Stomach (tissue), 9 donors: Measurements from ENCODE around the gene MEF2A. TPM values are rescaled to one million over a fixed set of nuclear protein-coding genes. Genes with fewer than 3 reads are reported as not detected.

Experiments used
- DNase-seq, 2 donors: peaks; one replicate each; pipeline versions ENCODE4 v3.0.0 to v3.0.0-alpha.2; 2013 to 2019
- H3K27ac ChIP-seq, 5 donors: fragments of 200-600 bp in 4 of 5; sonication (generic) in 4 of 5; one replicate each; pipeline ENCODE4 v1.5.1; 2013 to 2019; ENCODE audit warnings: mild to moderate bottlenecking in 1 of 5, moderate library complexity in 1 of 5
- H3K27me3 ChIP-seq, 3 donors: fragments of 200-600 bp; sonication (generic); one replicate each; pipeline ENCODE4 v1.5.1; 2017 to 2019; ENCODE audit warnings: mixed run types in 1 of 3
- H3K36me3 ChIP-seq, 4 donors: fragments of 200-600 bp; sonication (generic); 1 replicate in 3 of 4; 2 replicates in 1 of 4; pipeline ENCODE4 v1.5.1; 2016 to 2019
- H3K4me1 ChIP-seq, 4 donors: fragments of 200-600 bp; sonication (generic); one replicate each; pipeline ENCODE4 v1.5.1; 2016 to 2019
- H3K4me3 ChIP-seq, 4 donors: fragments of 200-600 bp; sonication (generic) in 3 of 4; one replicate each; pipeline ENCODE4 v1.5.1; 2016 to 2019; ENCODE audit warnings: mild to moderate bottlenecking in 1 of 4
- H3K9me3 ChIP-seq, 4 donors: fragments of 200-600 bp; sonication (generic); one replicate each; pipeline ENCODE4 v1.5.1; 2016 to 2019
- CTCF ChIP-seq, 7 experiments: fragments of 450-650 bp in 4 of 7; fragments of 200-600 bp in 3 of 7; sonication (generic) in 3 of 7; IDR thresholded peaks; one replicate each; pipeline ENCODE4 v1.5.1; 2016 to 2019; ENCODE audit warnings: antibody characterized with exemption in 7 of 7, control low read depth in 2 of 7, mild to moderate bottlenecking in 1 of 7
- EP300 ChIP-seq: sonication (generic); formaldehyde crosslinking; IDR thresholded peaks from one replicate; pipeline ENCODE4 v1.6.1; 2017; ENCODE audit warnings: antibody characterized with exemption
- POLR2A ChIP-seq, 4 donors: fragments of 450-650 bp; IDR thresholded peaks; one replicate each; pipeline ENCODE4 v1.6.1; 2016; ENCODE audit warnings: antibody characterized with exemption in 4 of 4, control low read depth in 2 of 4, mild to moderate bottlenecking in 1 of 4, moderate library complexity in 1 of 4
- POLR2AphosphoS5 ChIP-seq, 3 donors: sonication (generic); formaldehyde crosslinking; IDR thresholded peaks; one replicate each; pipeline ENCODE4 v1.6.1; 2016; ENCODE audit warnings: antibody characterized with exemption in 3 of 3
- WGBS, 5 donors: extraction: QIAGEN DNeasy Blood & Tissue Kit in 3 of 5; methylation state at CpG; one replicate each; pipeline versions ENCODE4 v1.1.5 to v1.1.7; 2013 to 2018; 5-methylcytosine and 5-hydroxymethylcytosine counted together
- intact Hi-C: fragments of 100-400 bp; cut with DNase I; formaldehyde crosslinking; loops from one replicate; pipeline ENCODE4 v1.15.1; 2023; ENCODE audit warnings: low total_unique reads
- polyA plus RNA-seq, 3 donors: library from polyadenylated mRNA; stranded (reverse); fragments of 200-250 nt; gene quantifications; one replicate each; pipeline ENCODE4 v1.2.3, GENCODE V29; 2013
- total RNA-seq, 5 donors: library from RNA; depleted of rRNA; stranded (reverse); fragments of >200 nt; gene quantifications; one replicate each; pipeline versions ENCODE4 v1.1.0 to v1.2.3, GENCODE V29; 2014 to 2016
- donor health status: healthy with polysubstance abuse.
- donor health status: Bipolar disorder and iron deficiency.
- donor health status: healthy.

Gene MEF2A
- total and polyA plus RNA-seq, 8 donors = 11.0 to 85.2 (median 26.7) TPM

- no peak for TF ChIP-seq POLR2AphosphoS5 (IDR thresholded peaks at IDR 0.05)
- TF ChIP-seq CTCF (IDR thresholded peaks at IDR 0.05) = no peak
- TF ChIP-seq POLR2A (IDR thresholded peaks at IDR 0.05) = no peak
- intact Hi-C loops = no loop called here
Observed at GRCh38 chr15:99547517-99547916, 18.3 kb upstream of the MEF2A start.

GRCh38 chr15:99550077-99550476 is 15.7 kb upstream of the MEF2A start:
- intact Hi-C loops = no loop called here
- no peak for DNase-seq
- Histone ChIP-seq H3K4me1 (no peaks in the 10 kb centered on the region), H3K4me3 (no peak overlapping the region), H3K27ac (no peak overlapping the region), H3K9me3 (no peaks in the 10 kb centered on the region), H3K27me3 (no peaks in the 10 kb centered on the region), H3K36me3 (no peaks in the 10 kb centered on the region)
- TF ChIP-seq POLR2A (IDR thresholded peaks at IDR 0.05) (no peak), CTCF (IDR thresholded peaks at IDR 0.05) (no peak), POLR2AphosphoS5 (IDR thresholded peaks at IDR 0.05) (no peak), EP300 (no peak)
- WGBS, 5 donors = 54 to 96% (median 72%) methylated on average over 5 of the region's 5 CpGs

More at GRCh38 chr15:99547517-99547916, 18.3 kb upstream of the MEF2A start:
- H3K36me3 ChIP-seq = no peaks in the 10 kb centered on the region
- H3K27me3 ChIP-seq = no peaks in the 10 kb centered on the region
- H3K9me3 ChIP-seq = no peaks in the 10 kb centered on the region
- no peak overlapping the region for H3K27ac ChIP-seq
- H3K4me1 ChIP-seq = no peaks in the 10 kb centered on the region
- DNase-seq = no peak
- H3K4me3 ChIP-seq = no peak overlapping the region
- WGBS, 5 donors = 76 to 94% (median 88%) methylated on average over 3 of the region's 3 CpGs

GRCh38 chr15:99552111-99552510 is 13.7 kb upstream of the MEF2A start:
- TF ChIP-seq CTCF (IDR thresholded peaks at IDR 0.05) (no peak), POLR2A (IDR thresholded peaks at IDR 0.05) (no peak), POLR2AphosphoS5 (IDR thresholded peaks at IDR 0.05) (no peak), EP300 (no peak)
- no peaks in the 10 kb centered on the region for H3K27me3 ChIP-seq
- H3K36me3 ChIP-seq = no peaks in the 10 kb centered on the region
- no peaks in the 10 kb centered on the region for H3K4me1 ChIP-seq
- 94 to 99% (median 95%) methylated on average over 2 of the region's 2 CpGs for WGBS, 5 donors
- no peak overlapping the region for H3K27ac ChIP-seq
- intact Hi-C loops = no loop called here
- DNase-seq = no peak
- no peak overlapping the region for H3K4me3 ChIP-seq
- no peaks in the 10 kb centered on the region for H3K9me3 ChIP-seq

- no peak for TF ChIP-seq CTCF (IDR thresholded peaks at IDR 0.05)
- TF ChIP-seq POLR2AphosphoS5 (IDR thresholded peaks at IDR 0.05) = no peak
- no peak for TF ChIP-seq EP300
- TF ChIP-seq POLR2A (IDR thresholded peaks at IDR 0.05) = no peak
- H3K27ac ChIP-seq = no peak overlapping the region
- 65 to 86% (median 80%) methylated on average over 5 of the region's 5 CpGs for WGBS, 5 donors
Observed at GRCh38 chr15:99554880-99555488, 10.8 kb upstream of the MEF2A start.

More at GRCh38 chr15:99554880-99555488, 10.8 kb upstream of the MEF2A start:
- H3K4me3 ChIP-seq = no peak overlapping the region
- no peak for DNase-seq
- intact Hi-C loops = no loop called here
- H3K36me3 ChIP-seq = no peaks in the 10 kb centered on the region
- no peaks in the 10 kb centered on the region for H3K27me3 ChIP-seq
- no peaks in the 10 kb centered on the region for H3K9me3 ChIP-seq
- no peaks in the 10 kb centered on the region for H3K4me1 ChIP-seq
